ENCODE results near the gene MORF4L1. TPM values are rescaled to one million over a fixed set of nuclear protein-coding genes. Genes with fewer than 3 reads are reported as not detected.
"Not testable (repeated sequence)": the region's sequence is repeated elsewhere in the genome, so short reads cannot be mapped to it uniquely, and the experiment has no call there.

The MORF4L1 gene
- total RNA-seq, 1 donor from 2014 or later: 382 TPM

GRCh38 chr15:78898540-78898939, 25.9 kb downstream of the MORF4L1 start:
- Histone ChIP-seq H3K9me3 (ENCODE audit: control insufficient read depth in 3 of 3, low read length in 3 of 3) (no peaks in the 10 kb centered on the region), H3K36me3 (ENCODE audit: control insufficient read depth in 3 of 3, insufficient read depth in 3 of 3, low read length in 3 of 3) (peaks cover 38 to 67% (median 66%) of the 10 kb centered on the region in 3 donors), H3K9ac (ENCODE audit: low read depth in 1 of 3, low read length in 3 of 3) (no peak overlapping the region)

GRCh38 chr15:78900819-78901533, 28.3 kb downstream of the MORF4L1 start:
- not testable (repeated sequence) for H3K27ac ChIP-seq (ENCODE audit: low read depth, low read length); H3K4me3 ChIP-seq (ENCODE audit: low read length in 3 of 3); H3K9ac ChIP-seq (ENCODE audit: low read depth in 1 of 3, low read length in 3 of 3); H3K27me3 ChIP-seq (ENCODE audit: control insufficient read depth in 3 of 3, insufficient read depth in 3 of 3, low read length in 3 of 3); H3K4me1 ChIP-seq (ENCODE audit: control insufficient read depth in 3 of 3, insufficient read depth in 3 of 3, low read length in 3 of 3); H3K9me3 ChIP-seq (ENCODE audit: control insufficient read depth in 3 of 3, low read length in 3 of 3)
- peaks cover 34 to 67% (median 64%) of the 10 kb centered on the region in 3 donors for H3K36me3 ChIP-seq (ENCODE audit: control insufficient read depth in 3 of 3, insufficient read depth in 3 of 3, low read length in 3 of 3)

More at GRCh38 chr15:78898540-78898939, 25.9 kb downstream of the MORF4L1 start:
- no peak overlapping the region for H3K27ac ChIP-seq (ENCODE audit: low read depth, low read length)
- no peak overlapping the region for H3K4me3 ChIP-seq (ENCODE audit: low read length in 3 of 3)
- H3K27me3 ChIP-seq (ENCODE audit: control insufficient read depth in 3 of 3, insufficient read depth in 3 of 3, low read length in 3 of 3): no peaks in the 10 kb centered on the region
- no peaks in the 10 kb centered on the region for H3K4me1 ChIP-seq (ENCODE audit: control insufficient read depth in 3 of 3, insufficient read depth in 3 of 3, low read length in 3 of 3)

GRCh38 chr15:78902281-78903032, 29.8 kb downstream of the MORF4L1 start:
- H3K27me3 ChIP-seq (ENCODE audit: control insufficient read depth in 3 of 3, insufficient read depth in 3 of 3, low read length in 3 of 3); H3K9me3 ChIP-seq (ENCODE audit: control insufficient read depth in 3 of 3, low read length in 3 of 3); H3K27ac ChIP-seq (ENCODE audit: low read depth, low read length); H3K9ac ChIP-seq (ENCODE audit: low read depth in 1 of 3, low read length in 3 of 3); H3K4me3 ChIP-seq (ENCODE audit: low read length in 3 of 3): not testable (repeated sequence)
- Histone ChIP-seq H3K36me3 (ENCODE audit: control insufficient read depth in 3 of 3, insufficient read depth in 3 of 3, low read length in 3 of 3) (peaks cover 36 to 73% (median 73%) of the 10 kb centered on the region in 3 donors), H3K4me1 (ENCODE audit: control insufficient read depth in 3 of 3, insufficient read depth in 3 of 3, low read length in 3 of 3) (peaks cover 6 to 12% (median 8%) of the 10 kb centered on the region in 3 donors)

DNA sequence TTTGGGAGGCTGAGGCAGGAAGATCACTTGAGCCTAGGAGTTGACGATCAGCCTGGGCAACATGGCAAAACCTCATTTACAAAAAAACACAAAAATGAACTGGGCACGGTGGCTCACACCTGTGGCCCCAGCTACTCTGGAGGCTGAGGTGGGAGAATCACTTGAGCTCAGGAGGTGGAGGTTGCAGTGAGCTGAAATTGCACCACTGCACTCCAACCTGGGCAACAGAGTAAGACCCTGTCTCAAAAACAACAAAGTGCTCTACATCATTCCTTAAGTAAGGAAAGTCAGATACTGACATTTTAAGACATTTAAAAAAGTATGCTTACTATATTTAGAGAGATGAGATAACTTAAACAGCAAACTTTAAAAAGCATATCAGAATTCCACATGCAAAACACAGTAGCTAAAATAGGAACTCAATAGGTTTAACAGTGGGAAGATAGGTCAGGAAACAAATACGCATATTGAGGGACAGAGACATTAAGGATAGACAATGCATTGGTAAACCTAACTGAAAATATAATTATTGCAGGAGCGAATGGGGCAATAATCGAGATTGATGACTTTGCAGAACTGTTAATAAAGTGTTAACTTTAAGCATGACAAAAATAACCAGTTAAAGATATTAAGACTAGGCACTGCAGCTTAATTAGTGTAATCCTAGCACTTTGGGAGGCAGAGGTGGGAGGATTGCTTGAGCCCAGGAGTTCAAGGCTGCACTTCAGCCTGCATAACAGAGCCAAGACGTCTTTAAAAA, 32.1 kb downstream of the MORF4L1 start:
- Histone ChIP-seq H3K27ac (ENCODE audit: low read depth, low read length) (no peak overlapping the region), H3K36me3 (ENCODE audit: control insufficient read depth in 3 of 3, insufficient read depth in 3 of 3, low read length in 3 of 3) (peaks cover 37 to 73% (median 67%) of the 10 kb centered on the region in 3 donors), H3K9me3 (ENCODE audit: control insufficient read depth in 3 of 3, low read length in 3 of 3) (no peaks in the 10 kb centered on the region), H3K4me1 (ENCODE audit: control insufficient read depth in 3 of 3, insufficient read depth in 3 of 3, low read length in 3 of 3) (peaks cover 8 to 12% (median 8%) of the 10 kb centered on the region in 3 donors), H3K27me3 (ENCODE audit: control insufficient read depth in 3 of 3, insufficient read depth in 3 of 3, low read length in 3 of 3) (no peaks in the 10 kb centered on the region), H3K4me3 (ENCODE audit: low read length in 3 of 3) (no peak overlapping the region), H3K9ac (ENCODE audit: low read depth in 1 of 3, low read length in 3 of 3) (no peak overlapping the region)

DNA sequence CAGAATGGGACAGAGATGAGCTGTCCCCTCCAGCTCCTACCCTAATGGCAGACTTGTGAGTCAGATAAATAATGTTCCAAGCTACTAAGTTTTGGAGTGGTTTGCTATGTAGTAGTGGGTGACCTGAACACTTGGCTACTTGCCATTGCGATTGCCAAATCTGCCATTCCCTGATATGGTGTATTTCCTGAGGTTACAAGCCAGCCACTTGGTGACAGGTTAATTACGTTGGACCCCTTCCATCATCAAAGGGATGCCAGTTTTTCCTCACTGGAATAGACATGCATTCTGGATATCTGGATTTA, 33.6 kb downstream of the MORF4L1 start:
- Histone ChIP-seq H3K36me3 (ENCODE audit: control insufficient read depth in 3 of 3, insufficient read depth in 3 of 3, low read length in 3 of 3) (peaks cover 37 to 73% (median 65%) of the 10 kb centered on the region in 3 donors), H3K4me3 (ENCODE audit: low read length in 3 of 3) (no peak overlapping the region), H3K27me3 (ENCODE audit: control insufficient read depth in 3 of 3, insufficient read depth in 3 of 3, low read length in 3 of 3) (no peaks in the 10 kb centered on the region), H3K9ac (ENCODE audit: low read depth in 1 of 3, low read length in 3 of 3) (no peak overlapping the region), H3K9me3 (ENCODE audit: control insufficient read depth in 3 of 3, low read length in 3 of 3) (no peaks in the 10 kb centered on the region), H3K27ac (ENCODE audit: low read depth, low read length) (no peak overlapping the region), H3K4me1 (ENCODE audit: control insufficient read depth in 3 of 3, insufficient read depth in 3 of 3, low read length in 3 of 3) (peaks cover 8 to 12% (median 8%) of the 10 kb centered on the region in 3 donors)

DNA sequence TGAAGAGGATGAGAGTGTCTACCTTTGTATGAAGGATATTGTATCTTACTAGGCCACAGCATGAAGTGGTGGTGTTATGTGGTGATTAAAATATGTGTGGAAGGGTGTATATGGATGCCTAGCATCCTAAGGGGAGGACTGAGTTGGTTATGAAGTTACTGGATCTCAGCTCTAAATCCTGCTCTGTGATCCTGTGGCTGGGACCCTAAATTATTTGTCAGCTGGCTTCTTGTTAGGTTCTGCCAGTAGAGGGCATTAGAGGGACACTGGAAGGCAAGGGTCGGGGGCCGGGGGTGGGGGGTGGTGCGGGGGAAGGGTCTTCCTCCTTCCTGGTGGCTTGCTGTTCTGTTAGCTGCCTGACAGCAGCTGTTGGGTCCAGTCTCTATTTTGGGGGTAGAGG, 34.9 kb downstream of the MORF4L1 start:
- Histone ChIP-seq H3K36me3 (ENCODE audit: control insufficient read depth in 3 of 3, insufficient read depth in 3 of 3, low read length in 3 of 3) (peaks cover 33 to 71% (median 59%) of the 10 kb centered on the region in 3 donors), H3K9ac (ENCODE audit: low read depth in 1 of 3, low read length in 3 of 3) (no peak overlapping the region), H3K4me1 (ENCODE audit: control insufficient read depth in 3 of 3, insufficient read depth in 3 of 3, low read length in 3 of 3) (peaks cover 8 to 12% (median 8%) of the 10 kb centered on the region in 3 donors), H3K4me3 (ENCODE audit: low read length in 3 of 3) (no peak overlapping the region), H3K27ac (ENCODE audit: low read depth, low read length) (no peak overlapping the region), H3K9me3 (ENCODE audit: control insufficient read depth in 3 of 3, low read length in 3 of 3) (no peaks in the 10 kb centered on the region), H3K27me3 (ENCODE audit: control insufficient read depth in 3 of 3, insufficient read depth in 3 of 3, low read length in 3 of 3) (no peaks in the 10 kb centered on the region)

DNA sequence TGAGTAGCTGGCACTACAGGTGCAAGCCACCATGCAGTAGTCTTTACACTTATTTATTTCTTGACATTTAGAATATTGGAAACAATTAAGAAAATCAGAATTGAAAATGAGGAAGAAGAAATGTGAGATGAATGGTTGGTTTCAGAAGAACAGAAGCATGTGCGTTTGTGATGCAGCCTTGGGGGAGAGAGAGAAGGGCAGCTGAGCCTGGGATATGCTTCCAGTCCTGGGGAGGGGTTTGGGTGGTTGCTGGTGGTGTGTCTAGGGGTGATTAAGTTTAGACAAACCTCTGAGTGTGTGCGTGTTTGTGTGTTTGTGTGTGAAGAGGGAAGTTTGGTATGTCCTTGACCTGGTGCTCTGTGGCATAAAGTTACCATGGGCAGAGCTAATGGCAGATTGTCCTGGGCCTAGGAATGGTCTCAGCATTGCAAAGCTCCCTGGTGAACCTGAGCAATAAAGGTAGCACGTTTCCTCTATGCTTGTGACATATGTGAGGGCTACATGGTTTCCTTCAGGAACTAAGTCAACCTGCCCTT, 36.5 kb downstream of the MORF4L1 start:
- H3K27ac ChIP-seq (ENCODE audit: low read depth, low read length): no peak overlapping the region
- peaks cover 12 to 13% (median 12%) of the 10 kb centered on the region in 3 donors for H3K4me1 ChIP-seq (ENCODE audit: control insufficient read depth in 3 of 3, insufficient read depth in 3 of 3, low read length in 3 of 3)
- H3K4me3 ChIP-seq (ENCODE audit: low read length in 3 of 3): no peak overlapping the region
- H3K36me3 ChIP-seq (ENCODE audit: control insufficient read depth in 3 of 3, insufficient read depth in 3 of 3, low read length in 3 of 3): peaks cover 25 to 56% (median 50%) of the 10 kb centered on the region in 3 donors
- no peaks in the 10 kb centered on the region for H3K9me3 ChIP-seq (ENCODE audit: control insufficient read depth in 3 of 3, low read length in 3 of 3)
- H3K9ac ChIP-seq (ENCODE audit: low read depth in 1 of 3, low read length in 3 of 3): no peak overlapping the region
- H3K27me3 ChIP-seq (ENCODE audit: control insufficient read depth in 3 of 3, insufficient read depth in 3 of 3, low read length in 3 of 3): no peaks in the 10 kb centered on the region

DNA sequence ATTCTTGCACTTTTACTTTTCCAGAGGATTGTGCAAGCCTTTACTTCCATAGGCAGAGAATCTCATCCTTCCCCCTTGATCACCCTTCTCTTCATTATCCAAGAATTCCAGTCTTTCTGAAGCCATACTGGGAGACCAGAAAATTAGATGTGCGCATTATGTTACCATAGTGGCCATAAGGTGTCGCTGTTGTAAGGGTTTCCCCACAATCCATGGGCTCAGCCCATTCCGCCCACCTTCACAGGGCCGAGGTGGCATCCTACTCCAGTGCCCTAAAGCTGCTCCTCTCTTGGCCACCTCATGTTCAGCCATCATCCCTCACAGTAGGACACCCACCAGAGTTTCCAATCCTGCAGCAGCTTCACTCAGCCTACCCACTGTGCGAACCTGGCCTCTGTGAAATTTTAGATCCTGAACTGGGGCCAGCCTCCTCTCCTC, 37.1 kb downstream of the MORF4L1 start:
- H3K9me3 ChIP-seq (ENCODE audit: control insufficient read depth in 3 of 3, low read length in 3 of 3): no peaks in the 10 kb centered on the region
- H3K27me3 ChIP-seq (ENCODE audit: control insufficient read depth in 3 of 3, insufficient read depth in 3 of 3, low read length in 3 of 3): no peaks in the 10 kb centered on the region
- H3K27ac ChIP-seq (ENCODE audit: low read depth, low read length): no peak overlapping the region
- no peak overlapping the region for H3K9ac ChIP-seq (ENCODE audit: low read depth in 1 of 3, low read length in 3 of 3)
- peaks cover 12 to 18% (median 13%) of the 10 kb centered on the region in 3 donors for H3K4me1 ChIP-seq (ENCODE audit: control insufficient read depth in 3 of 3, insufficient read depth in 3 of 3, low read length in 3 of 3)
- H3K4me3 ChIP-seq (ENCODE audit: low read length in 3 of 3): no peak overlapping the region
- H3K36me3 ChIP-seq (ENCODE audit: control insufficient read depth in 3 of 3, insufficient read depth in 3 of 3, low read length in 3 of 3): peaks cover 25 to 50% (median 47%) of the 10 kb centered on the region in 3 donors

DNA sequence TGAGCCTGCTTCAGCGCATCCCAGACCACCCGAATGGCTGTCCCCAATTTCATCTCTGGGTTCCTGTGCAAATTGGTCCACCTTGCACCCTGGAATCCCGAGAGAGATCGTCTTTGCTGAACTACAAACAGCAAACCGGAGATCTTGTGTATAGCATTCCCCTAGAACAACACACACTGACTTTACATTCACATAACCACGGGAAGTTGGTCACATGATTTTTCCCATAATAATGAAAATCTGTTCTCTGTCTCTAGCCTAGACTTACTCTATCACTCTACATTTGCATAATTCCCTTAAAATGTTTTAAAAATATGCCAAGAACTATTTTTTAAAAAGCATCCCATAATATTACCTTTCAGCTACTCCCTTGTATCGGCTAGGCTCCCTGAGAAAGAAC, 37.6 kb downstream of the MORF4L1 start:
- no peak overlapping the region for H3K27ac ChIP-seq (ENCODE audit: low read depth, low read length)
- H3K27me3 ChIP-seq (ENCODE audit: control insufficient read depth in 3 of 3, insufficient read depth in 3 of 3, low read length in 3 of 3): no peaks in the 10 kb centered on the region
- no peak overlapping the region for H3K4me3 ChIP-seq (ENCODE audit: low read length in 3 of 3)
- H3K9ac ChIP-seq (ENCODE audit: low read depth in 1 of 3, low read length in 3 of 3): no peak overlapping the region
- no peaks in the 10 kb centered on the region for H3K9me3 ChIP-seq (ENCODE audit: control insufficient read depth in 3 of 3, low read length in 3 of 3)
- peaks cover 12 to 22% (median 16%) of the 10 kb centered on the region in 3 donors for H3K4me1 ChIP-seq (ENCODE audit: control insufficient read depth in 3 of 3, insufficient read depth in 3 of 3, low read length in 3 of 3)
- peaks cover 25 to 51% (median 47%) of the 10 kb centered on the region in 3 donors for H3K36me3 ChIP-seq (ENCODE audit: control insufficient read depth in 3 of 3, insufficient read depth in 3 of 3, low read length in 3 of 3)
